Mammary epithelial cell (primary cell): ENCODE results near the gene ROBO1.

Experiments
- CTCF ChIP-seq, 2 donors: IDR thresholded peaks in 1 of 2; conservative IDR thresholded peaks in 1 of 2; 2 replicates each; pipeline ENCODE4 v1.5.1; 2011 to 2012; ENCODE audit warnings: inconsistent platforms in 2 of 2, low read length in 2 of 2, mild to moderate bottlenecking in 2 of 2, control low read depth in 1 of 2, low read depth in 1 of 2; ENCODE audit not compliant: insufficient read depth in 1 of 2; ENCODE audit errors: extremely low read depth in 1 of 2
- EZH2 ChIP-seq: IDR thresholded peaks from 2 replicates; pipeline ENCODE4 v1.6.1; 2012; ENCODE audit warnings: low read length, inconsistent platforms, borderline replicate concordance

- TF ChIP-seq EZH2 (no peak), CTCF (conservative IDR thresholded peaks at IDR 0.05 in 1 of 2, IDR thresholded peaks at IDR 0.05 in 1 of 2; ENCODE audit: extremely low read depth in 1 of 2, insufficient read depth in 1 of 2, low read depth in 1 of 2, low read length in 2 of 2) (no peak)
Measured at GRCh38 chr3:78785004-78785403, 982.8 kb downstream of the ROBO1 start.
